ENCODE measurements around the gene WDR89. TPM values are rescaled to one million over a fixed set of nuclear protein-coding genes. Genes with fewer than 3 reads are reported as not detected.
"Not testable (repeated sequence)": the region's sequence is repeated elsewhere in the genome, so short reads cannot be mapped to it uniquely, and the experiment has no call there.

The WDR89 gene
- total RNA-seq, 2 experiments from 2014 or later, result 13.9 to 27.2 TPM

DNA sequence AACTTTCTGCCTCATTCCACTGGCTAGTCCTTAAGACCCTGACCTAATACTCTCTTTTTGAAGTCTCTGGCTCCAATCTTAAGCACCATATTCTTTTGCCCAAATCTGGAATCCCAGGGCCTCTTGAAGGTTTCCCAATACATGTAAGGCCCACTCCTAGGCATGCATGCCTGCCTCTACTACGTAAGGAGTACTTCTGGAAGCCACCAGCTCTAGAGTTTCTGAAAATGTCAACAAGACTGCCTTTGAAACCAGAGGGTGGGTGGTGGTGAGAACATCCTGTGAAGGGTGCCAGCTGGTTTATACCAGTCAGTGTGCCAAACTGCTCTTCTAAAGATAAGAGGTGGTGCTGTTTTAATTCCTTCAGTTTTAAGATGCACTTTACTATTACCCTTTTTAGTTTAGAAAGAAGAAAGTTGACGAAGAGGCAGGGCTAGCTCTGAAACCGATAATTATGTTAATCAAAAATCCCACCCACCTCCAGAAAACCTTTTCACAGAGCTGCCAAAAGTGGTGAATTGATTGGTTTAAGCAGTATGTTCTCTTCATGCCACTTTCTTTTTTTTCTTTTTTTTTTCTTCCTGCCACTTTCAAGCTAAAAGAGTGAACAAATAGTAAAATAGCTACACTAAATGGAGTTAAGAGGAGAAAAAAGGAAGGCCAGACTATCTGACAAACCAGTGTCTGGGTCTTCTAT lies 8.7 kb upstream of the WDR89 start:
- ChIA-PET POLR2A (interaction anchor here (0.6 to 1.6 kb wide), 3 partner anchors 9 to 260 kb away, joined by 3 to 16 read pairs (median 3); partner anchors contain the start of gene WDR89), CTCF (interaction anchor here (0.8 to 3.5 kb wide), 5 partner anchors 10 to 261 kb away, joined by 3 to 26 read pairs (median 4); partner anchors contain the start of gene WDR89)
- Mint-ChIP-seq H3K9me3 (ENCODE audit: low read depth) (no peaks in the 10 kb centered on the region), H3K4me1 (peaks cover 49% of the 10 kb centered on the region), H3K4me3 (peak overlapping the region; percentile 46), H3K27ac (peak overlapping the region; percentile 99), H3K36me3 (ENCODE audit: low read depth) (peaks cover 20% of the 10 kb centered on the region), H3K27me3 (no peaks in the 10 kb centered on the region)
- DNase-seq (peak; percentile 75), ATAC-seq (peak; percentile 91)
- intact Hi-C loops (cut with DNase I, micrococcal nuclease), result no loop called here

DNA sequence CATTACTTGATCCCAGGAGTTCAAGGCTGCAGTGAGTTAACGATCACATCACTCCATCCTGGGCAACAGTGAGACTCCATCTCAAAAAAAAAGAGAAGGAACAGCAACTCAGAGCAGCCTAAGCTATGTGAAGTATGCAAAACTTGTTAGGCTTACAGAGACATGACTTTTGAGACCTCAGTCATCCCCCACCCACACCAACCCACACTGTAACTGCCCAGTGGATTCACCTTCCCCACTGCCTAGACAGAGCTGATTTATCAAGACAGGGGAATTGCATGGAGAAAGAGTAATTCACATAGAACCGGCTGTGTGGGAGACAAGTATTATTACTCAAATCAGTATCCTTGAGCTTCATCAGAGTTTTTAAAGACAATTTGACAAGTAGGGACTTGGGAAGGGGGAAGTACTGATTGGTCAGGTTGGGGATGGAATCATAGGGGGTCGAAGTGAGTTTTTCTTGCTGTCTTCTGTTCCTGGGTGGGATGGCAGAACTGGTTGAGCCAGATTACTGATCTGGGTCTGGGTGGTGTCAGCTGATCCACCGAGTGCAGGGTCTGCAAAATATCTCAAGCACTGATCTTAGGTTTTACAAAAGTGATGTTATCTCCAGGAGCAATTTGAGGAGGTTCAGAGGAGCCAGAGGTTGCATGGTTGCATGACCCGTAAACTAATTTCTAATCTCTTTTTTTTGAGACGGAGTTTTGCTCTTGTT lies 6.2 kb upstream of the WDR89 start:
- intact Hi-C loops (cut with DNase I, micrococcal nuclease), result loop anchor here (10.0 kb wide), 3 partner anchors 647 to 1953 kb away; partner anchors contain the start of genes CHURC1 (in 1 of the 2), ESR2 (in 1 of the 2) and HIF1A (in 1 of the 2)
- POLR2A ChIA-PET, result no interaction called here
- Mint-ChIP-seq H3K27ac (peak overlapping the region; percentile 14), H3K4me1 (peaks cover 55% of the 10 kb centered on the region), H3K27me3 (no peaks in the 10 kb centered on the region), H3K9me3 (ENCODE audit: low read depth) (no peaks in the 10 kb centered on the region), H3K36me3 (ENCODE audit: low read depth) (peaks cover 20% of the 10 kb centered on the region), H3K4me3 (no peak overlapping the region)
- CTCF ChIA-PET, result interaction anchor here (1.2 to 2.0 kb wide), 2 partner anchors 15 to 36 kb away, joined by 3 to 8 read pairs; no protein-coding TSS in a partner anchor
- ATAC-seq (no peak), DNase-seq (peak; percentile 22)

DNA sequence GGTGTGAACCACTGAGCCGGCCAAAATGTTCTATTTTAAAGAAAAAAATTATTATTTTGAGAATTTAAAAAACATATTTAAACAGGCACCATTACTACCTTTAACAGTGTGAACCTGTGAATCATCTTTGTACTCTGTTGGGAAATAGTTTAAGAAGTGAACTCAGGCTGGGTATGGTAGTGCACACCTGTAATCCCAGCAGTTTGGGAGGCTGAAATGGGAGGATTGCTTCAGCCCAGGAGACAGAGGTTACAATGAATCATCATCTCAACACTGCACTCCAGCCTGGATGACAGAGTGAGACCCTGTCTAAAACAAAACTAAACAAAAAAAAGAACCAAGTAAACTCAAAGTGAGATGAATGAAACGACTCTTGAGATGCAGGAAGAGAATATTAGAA lies 3.1 kb upstream of the WDR89 start:
- H3K27ac Mint-ChIP-seq, result peak overlapping the region; percentile 58
- H3K27me3 Mint-ChIP-seq, result no peaks in the 10 kb centered on the region
- DNase-seq, result peak; percentile 29
- H3K36me3 Mint-ChIP-seq (ENCODE audit: low read depth), result peaks cover 24% of the 10 kb centered on the region
- no peak for ATAC-seq
- H3K9me3 Mint-ChIP-seq (ENCODE audit: low read depth), result no peaks in the 10 kb centered on the region
- intact Hi-C loops (cut with DNase I, micrococcal nuclease), result loop anchor here (5.0 to 10.0 kb wide), 7 partner anchors 167 to 1950 kb away; partner anchors contain the start of genes MTHFD1 (in 2 of the 2), CHURC1 (in 1 of the 2), ESR2 (in 1 of the 2) and HIF1A (in 1 of the 2)
- peaks cover 38% of the 10 kb centered on the region for H3K4me1 Mint-ChIP-seq
- ChIA-PET CTCF (interaction anchor here (0.6 kb wide), 1 partner anchor 124 kb away, joined by 3 read pairs; no protein-coding TSS in a partner anchor), POLR2A (no interaction called here)
- H3K4me3 Mint-ChIP-seq, result no peak overlapping the region

DNA sequence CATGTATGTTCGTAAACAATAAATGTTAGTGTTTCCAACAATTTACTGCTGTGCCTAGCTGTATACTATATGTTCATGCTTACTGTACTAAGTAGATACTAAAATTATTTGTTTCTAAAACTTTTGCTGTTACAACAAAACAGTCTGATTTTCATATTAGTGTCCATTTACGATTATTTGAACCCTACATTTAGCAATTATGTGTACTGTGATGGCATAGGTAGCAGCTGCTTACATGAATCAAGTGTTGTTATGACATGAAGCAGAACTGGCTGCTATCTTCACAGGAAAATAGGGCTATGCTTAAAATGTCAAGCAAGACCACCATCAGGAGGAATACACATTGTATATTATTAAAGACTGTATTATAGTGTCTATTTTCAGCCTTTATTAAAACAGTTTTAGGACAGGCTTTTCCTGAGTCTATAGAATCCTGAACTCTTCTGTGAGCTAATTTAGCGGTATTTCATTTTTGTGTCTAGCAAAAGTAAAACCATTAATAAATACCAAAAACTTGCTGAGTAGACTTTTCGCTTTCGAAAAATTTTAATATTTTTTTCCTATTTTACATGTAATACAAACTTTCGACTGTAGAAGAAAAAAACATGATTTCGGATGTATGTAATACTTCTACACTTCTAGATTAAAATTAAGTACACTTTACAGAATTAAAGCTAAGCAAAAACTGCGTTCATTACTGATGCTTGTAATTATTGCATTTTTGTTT lies 1.1 kb upstream of the WDR89 start:
- POLR2A ChIA-PET, result interaction anchor here (2.2 to 2.5 kb wide), 2 partner anchors 8 to 99 kb away, joined by 11 to 16 read pairs; partner anchors contain the start of gene PPP2R5E
- peaks cover 38% of the 10 kb centered on the region for H3K4me1 Mint-ChIP-seq
- no peak for ATAC-seq

DNA sequence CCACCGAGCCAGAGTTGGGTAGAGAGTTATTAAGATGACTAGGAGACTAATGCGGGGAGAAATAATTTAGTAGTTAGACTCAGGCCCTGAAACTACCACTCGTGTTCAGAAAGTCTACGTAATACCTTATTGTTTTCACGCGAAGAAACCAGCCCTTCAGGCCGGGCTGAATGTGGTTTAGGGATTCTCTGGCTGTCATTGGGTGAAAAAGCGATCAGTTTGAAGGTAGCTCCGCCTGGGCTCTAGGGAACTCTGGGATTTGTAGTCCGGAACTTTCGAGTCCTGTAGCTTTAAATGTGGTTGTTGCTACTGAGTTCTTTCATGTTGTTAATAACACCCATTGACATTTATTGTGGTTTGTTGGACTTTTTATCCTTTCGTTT lies 549 bp upstream of the WDR89 start:
- Mint-ChIP-seq H3K4me3 (peak overlapping the region; percentile 79), H3K9me3 (ENCODE audit: low read depth) (no peaks in the 10 kb centered on the region), H3K4me1 (peaks cover 38% of the 10 kb centered on the region), H3K27ac (peak overlapping the region; percentile 97), H3K27me3 (no peaks in the 10 kb centered on the region), H3K36me3 (ENCODE audit: low read depth) (peaks cover 35% of the 10 kb centered on the region)
- intact Hi-C loops (cut with DNase I, micrococcal nuclease), result loop anchor here (1.0 to 10.0 kb wide), 10 partner anchors 10 to 1947 kb away; partner anchors contain the start of genes MTHFD1 (in 2 of the 2), PPP2R5E (in 2 of the 2), CHURC1 (in 1 of the 2) and ESR2 (in 1 of the 2)
- POLR2A ChIA-PET, result interaction anchor here (1.0 to 2.5 kb wide), 4 partner anchors 8 to 164 kb away, joined by 5 to 16 read pairs (median 8); partner anchors contain the start of gene PPP2R5E
- peak; percentile 68 for ATAC-seq
- CTCF ChIA-PET, result interaction anchor here (0.5 to 4.8 kb wide), 11 partner anchors 8 to 1751 kb away, joined by 3 to 26 read pairs (median 4); no protein-coding TSS in a partner anchor
- DNase-seq, result peak; percentile 84

More for the DNA sequence above, 1.1 kb upstream of the WDR89 start:
- intact Hi-C loops (cut with DNase I, micrococcal nuclease), result loop anchor here (1.0 to 10.0 kb wide), 10 partner anchors 9 to 1948 kb away; partner anchors contain the start of genes MTHFD1 (in 2 of the 2), PPP2R5E (in 2 of the 2), CHURC1 (in 1 of the 2) and ESR2 (in 1 of the 2)
- H3K9me3 Mint-ChIP-seq (ENCODE audit: low read depth), result no peaks in the 10 kb centered on the region
- H3K27me3 Mint-ChIP-seq, result no peaks in the 10 kb centered on the region
- no peak for DNase-seq
- peak overlapping the region; percentile 79 for H3K4me3 Mint-ChIP-seq
- H3K27ac Mint-ChIP-seq, result peak overlapping the region; percentile 97
- H3K36me3 Mint-ChIP-seq (ENCODE audit: low read depth), result peaks cover 31% of the 10 kb centered on the region
- CTCF ChIA-PET, result interaction anchor here (0.5 to 4.8 kb wide), 10 partner anchors 9 to 1752 kb away, joined by 3 to 26 read pairs (median 4); partner anchors contain the start of gene PPP2R5E

DNA sequence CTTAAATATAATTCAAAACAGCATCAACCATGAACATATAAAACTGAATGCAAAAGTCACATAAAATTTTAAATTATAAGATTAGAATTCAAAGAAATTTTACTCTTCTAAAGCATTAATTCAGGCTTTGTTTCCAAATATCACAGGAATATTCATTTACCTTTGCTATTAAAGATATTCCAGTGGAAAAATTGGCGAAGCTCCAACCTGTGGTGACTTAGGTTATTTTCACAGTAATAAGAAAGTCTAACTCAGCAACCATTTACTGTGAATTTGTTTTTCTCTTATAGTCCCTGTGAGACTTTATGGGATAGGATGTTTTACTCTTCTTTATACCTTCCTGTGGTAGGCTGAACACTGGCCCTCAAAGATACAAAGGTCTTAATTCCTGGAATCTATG lies 3.2 kb downstream of the WDR89 start:
- Mint-ChIP-seq H3K36me3 (ENCODE audit: low read depth) (peaks cover 57% of the 10 kb centered on the region), H3K4me3 (peak overlapping the region; percentile 79), H3K27me3 (no peaks in the 10 kb centered on the region), H3K9me3 (ENCODE audit: low read depth) (peaks cover 23% of the 10 kb centered on the region), H3K27ac (peak overlapping the region; percentile 73), H3K4me1 (peaks cover 53% of the 10 kb centered on the region)
- POLR2A ChIA-PET, result interaction anchor here (0.5 kb wide), 1 partner anchor 131 kb away, joined by 4 read pairs; no protein-coding TSS in a partner anchor
- intact Hi-C loops (cut with DNase I, micrococcal nuclease), result no loop called here
- no peak for ATAC-seq
- no peak for DNase-seq
- CTCF ChIA-PET, result interaction anchor here (0.7 to 4.8 kb wide), 2 partner anchors 13 to 141 kb away, joined by 3 to 26 read pairs; no protein-coding TSS in a partner anchor

DNA sequence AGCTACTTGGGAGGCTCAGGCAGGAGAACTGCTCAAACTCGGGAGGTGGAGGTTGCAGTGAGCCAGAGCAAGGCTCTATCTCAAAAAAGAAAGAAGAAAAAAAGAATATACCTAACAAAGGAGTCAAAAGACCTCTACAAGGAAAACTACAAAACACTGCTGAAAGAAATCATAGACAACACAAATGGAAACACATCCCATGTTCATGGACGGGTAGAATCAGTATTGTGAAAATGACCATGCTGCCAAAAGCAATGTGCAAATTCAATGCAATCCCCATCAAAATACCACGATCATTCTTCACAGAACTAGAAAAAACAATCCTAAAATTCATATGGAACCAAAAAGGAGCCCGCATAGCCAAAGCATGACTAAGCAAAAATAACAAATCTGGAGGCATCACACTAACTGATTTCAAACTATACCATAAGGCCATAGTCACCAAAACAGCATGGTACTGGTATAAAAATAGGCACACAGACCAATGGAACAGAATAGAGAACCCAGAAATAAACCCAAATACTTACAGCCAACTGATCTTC lies 5.5 kb downstream of the WDR89 start:
- CTCF ChIA-PET, result interaction anchor here (1.7 to 4.0 kb wide), 2 partner anchors 16 to 134 kb away, joined by 3 to 24 read pairs; no protein-coding TSS in a partner anchor
- ATAC-seq; DNase-seq; POLR2A ChIA-PET; H3K4me3 Mint-ChIP-seq; H3K27me3 Mint-ChIP-seq; intact Hi-C loops (cut with DNase I, micrococcal nuclease): not testable (repeated sequence)
- Mint-ChIP-seq H3K4me1 (peaks cover 58% of the 10 kb centered on the region), H3K9me3 (ENCODE audit: low read depth) (peaks cover 23% of the 10 kb centered on the region), H3K36me3 (ENCODE audit: low read depth) (peaks cover 56% of the 10 kb centered on the region), H3K27ac (peak overlapping the region; percentile 49)

DNA sequence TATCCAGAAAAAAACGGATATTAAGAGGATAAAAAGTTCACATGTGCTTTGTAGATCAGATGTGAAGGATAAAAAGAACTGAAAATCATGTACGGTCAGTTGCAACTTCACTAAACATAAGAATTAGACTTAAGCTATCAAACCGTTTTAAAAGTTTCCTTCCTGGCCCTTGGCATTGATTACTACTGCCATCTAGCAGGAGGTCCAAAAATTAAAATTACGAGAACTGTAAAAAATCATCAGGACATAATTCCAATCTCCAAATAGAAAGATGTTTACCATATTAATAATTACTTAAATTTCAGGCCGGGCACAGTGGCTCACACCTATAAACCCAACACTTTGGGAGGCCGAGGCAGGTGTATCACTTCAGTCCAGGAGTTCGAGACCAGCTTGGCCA lies 7.9 kb downstream of the WDR89 start:
- POLR2A ChIA-PET, result no interaction called here
- DNase-seq (no peak), ATAC-seq (no peak)
- Mint-ChIP-seq H3K4me3 (no peak overlapping the region), H3K4me1 (peaks cover 42% of the 10 kb centered on the region), H3K9me3 (ENCODE audit: low read depth) (peaks cover 23% of the 10 kb centered on the region), H3K27me3 (no peaks in the 10 kb centered on the region), H3K36me3 (ENCODE audit: low read depth) (peaks cover 45% of the 10 kb centered on the region), H3K27ac (no peak overlapping the region)
- CTCF ChIA-PET, result interaction anchor here (0.6 to 4.0 kb wide), 9 partner anchors 9 to 230 kb away, joined by 3 to 24 read pairs (median 5); partner anchors contain the start of gene WDR89
- intact Hi-C loops (cut with DNase I, micrococcal nuclease), result loop anchor here (1.0 to 5.0 kb wide), 4 partner anchors 136 to 668 kb away; no protein-coding TSS in a partner anchor

DNA sequence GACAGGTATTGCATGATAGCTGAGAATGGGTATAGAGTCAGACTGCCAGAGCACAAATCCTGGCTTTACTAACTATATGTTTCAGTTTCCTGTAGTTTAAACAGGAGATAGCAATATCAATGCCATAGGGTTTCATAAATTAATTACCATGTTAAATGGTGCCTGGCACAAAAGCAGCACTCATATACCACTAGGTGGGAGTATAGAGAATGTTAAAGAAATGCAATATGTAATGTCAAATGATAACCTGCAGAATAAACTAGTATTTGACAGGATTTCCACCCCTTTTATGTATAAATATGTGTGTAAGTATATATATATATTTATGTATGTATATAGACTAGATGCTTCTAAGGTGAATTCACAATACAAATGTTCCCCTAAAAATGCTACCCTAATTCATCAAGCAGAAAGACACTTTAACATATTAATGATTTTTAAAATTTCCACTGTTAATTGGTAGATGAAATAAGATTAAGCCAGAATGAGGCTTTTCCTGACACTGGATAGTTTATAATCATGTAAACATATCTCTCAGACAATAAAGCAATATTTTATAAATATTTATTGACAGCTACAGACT lies 8.6 kb downstream of the WDR89 start:
- Mint-ChIP-seq H3K27ac (no peak overlapping the region), H3K4me1 (peaks cover 37% of the 10 kb centered on the region), H3K27me3 (no peaks in the 10 kb centered on the region), H3K36me3 (ENCODE audit: low read depth) (peaks cover 40% of the 10 kb centered on the region), H3K4me3 (no peak overlapping the region), H3K9me3 (ENCODE audit: low read depth) (peaks cover 23% of the 10 kb centered on the region)
- ATAC-seq (peak; percentile 69), DNase-seq (no peak)
- ChIA-PET POLR2A (no interaction called here), CTCF (interaction anchor here (0.6 to 4.0 kb wide), 12 partner anchors 9 to 239 kb away, joined by 3 to 24 read pairs (median 3); partner anchors contain the start of gene WDR89)
- intact Hi-C loops (cut with DNase I, micrococcal nuclease), result loop anchor here (1.0 to 5.0 kb wide), 4 partner anchors 137 to 669 kb away; no protein-coding TSS in a partner anchor

DNA sequence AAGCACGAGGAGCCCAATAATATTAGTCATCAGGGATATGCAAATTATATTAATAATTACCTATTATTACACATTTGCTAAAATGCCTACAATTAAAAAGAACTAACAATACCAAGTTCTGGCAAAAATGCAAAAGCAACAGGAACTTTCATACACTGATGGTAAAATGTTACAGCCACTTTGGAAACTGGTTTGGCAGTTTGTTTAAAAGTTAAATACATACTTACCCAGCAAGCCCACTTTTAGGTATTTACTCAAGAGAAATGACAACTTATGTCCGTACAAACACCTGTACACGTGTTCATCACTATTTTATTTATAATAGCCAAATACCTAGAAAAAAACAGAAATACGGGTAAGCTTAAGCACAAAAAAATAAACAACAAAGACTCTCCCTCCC lies 17.0 kb downstream of the WDR89 start:
- CTCF ChIA-PET, result no interaction called here
- POLR2A ChIA-PET, result no interaction called here
- Mint-ChIP-seq H3K9me3 (ENCODE audit: low read depth) (no peaks in the 10 kb centered on the region), H3K27me3 (no peaks in the 10 kb centered on the region), H3K4me1 (peaks cover 22% of the 10 kb centered on the region), H3K36me3 (ENCODE audit: low read depth) (peaks cover 28% of the 10 kb centered on the region), H3K27ac (no peak overlapping the region), H3K4me3 (no peak overlapping the region)
- intact Hi-C loops (cut with DNase I, micrococcal nuclease), result no loop called here
- ATAC-seq (no peak), DNase-seq (no peak)

All from activated CD4-positive, alpha-beta T cell treated with anti-CD3 and anti-CD28 coated beads for 36 hours (primary cell).